Chondrocyte (in vitro differentiated cells): ENCODE results near the gene MED8. TPM values are rescaled to one million over a fixed set of nuclear protein-coding genes. Genes with fewer than 3 reads are reported as not detected.

Source experiments
- DNase-seq: peaks from one replicate; pipeline ENCODE4 v3.0.0; 2021; ENCODE audit warnings: mixed read lengths, low spot score
- H3K27ac Mint-ChIP-seq: one replicate; pipeline ENCODE4 v1.8.0; 2021; ENCODE audit warnings: mild to moderate bottlenecking, moderate library complexity, mixed read lengths; ENCODE audit not compliant: unreplicated experiment
- H3K27me3 Mint-ChIP-seq: 2 replicates; pipeline ENCODE4 v1.8.0; 2021; ENCODE audit warnings: low read depth, mixed read lengths
- H3K36me3 Mint-ChIP-seq: 2 replicates; pipeline ENCODE4 v1.8.0; 2021; ENCODE audit warnings: low read depth, mixed read lengths
- H3K4me1 Mint-ChIP-seq: 2 replicates; pipeline ENCODE4 v1.8.0; 2021; ENCODE audit warnings: low read depth, mild to moderate bottlenecking, mixed read lengths
- H3K4me3 Mint-ChIP-seq: one replicate; pipeline ENCODE4 v1.8.0; 2021; ENCODE audit warnings: mild to moderate bottlenecking, moderate library complexity, mixed read lengths; ENCODE audit not compliant: unreplicated experiment
- H3K9me3 Mint-ChIP-seq: 2 replicates; pipeline ENCODE4 v1.8.0; 2021; ENCODE audit warnings: low read depth, mixed read lengths
- total RNA-seq: library from RNA; stranded (reverse); gene quantifications from 3 replicates; pipeline ENCODE4 v1.2.1, GENCODE V29; 2021
- TF ChIP-seq, protein P1 (sequence below): fragments of 200-600 bp; sonication (generic); IDR thresholded peaks from 2 replicates; pipeline ENCODE4 v1.5.0; 2021; ENCODE audit warnings: antibody characterized with exemption, mild to moderate bottlenecking, moderate library complexity

The MED8 gene
- total RNA-seq, 1 donor from 2014 or later: 48.4 TPM

GRCh38 chr1:43426221-43426620 lies 36.6 kb upstream of the MED8 start:
- Mint-ChIP-seq H3K9me3 (no peaks in the 10 kb centered on the region), H3K36me3 (peaks cover 50% of the 10 kb centered on the region)

DNA sequence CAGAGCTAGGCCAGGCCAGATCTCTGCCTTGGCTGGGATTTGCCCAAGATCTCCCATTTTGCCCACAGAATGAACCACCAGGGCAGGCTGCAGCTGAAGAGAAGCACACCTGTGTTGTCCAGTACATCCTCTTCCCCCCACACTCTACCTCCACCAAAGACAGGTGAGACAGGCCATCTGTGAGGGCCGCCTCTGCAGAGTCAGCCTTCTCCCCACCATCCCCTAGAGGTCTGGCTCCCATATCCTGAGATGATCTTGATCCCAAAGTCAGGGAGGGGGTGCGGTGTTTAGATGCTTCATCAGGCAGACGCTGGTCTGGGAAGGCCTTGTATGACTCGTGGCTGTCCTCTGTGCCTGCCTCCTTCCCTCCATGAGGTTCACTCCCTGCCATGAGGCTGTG lies 35.4 kb upstream of the MED8 start:
- Mint-ChIP-seq H3K27ac (no peak overlapping the region), H3K9me3 (no peaks in the 10 kb centered on the region), H3K36me3 (peaks cover 51% of the 10 kb centered on the region), H3K4me3 (no peak overlapping the region), H3K27me3 (no peaks in the 10 kb centered on the region), H3K4me1 (no peaks in the 10 kb centered on the region)
- DNase-seq: no peak
- TF ChIP-seq, protein P1, sequence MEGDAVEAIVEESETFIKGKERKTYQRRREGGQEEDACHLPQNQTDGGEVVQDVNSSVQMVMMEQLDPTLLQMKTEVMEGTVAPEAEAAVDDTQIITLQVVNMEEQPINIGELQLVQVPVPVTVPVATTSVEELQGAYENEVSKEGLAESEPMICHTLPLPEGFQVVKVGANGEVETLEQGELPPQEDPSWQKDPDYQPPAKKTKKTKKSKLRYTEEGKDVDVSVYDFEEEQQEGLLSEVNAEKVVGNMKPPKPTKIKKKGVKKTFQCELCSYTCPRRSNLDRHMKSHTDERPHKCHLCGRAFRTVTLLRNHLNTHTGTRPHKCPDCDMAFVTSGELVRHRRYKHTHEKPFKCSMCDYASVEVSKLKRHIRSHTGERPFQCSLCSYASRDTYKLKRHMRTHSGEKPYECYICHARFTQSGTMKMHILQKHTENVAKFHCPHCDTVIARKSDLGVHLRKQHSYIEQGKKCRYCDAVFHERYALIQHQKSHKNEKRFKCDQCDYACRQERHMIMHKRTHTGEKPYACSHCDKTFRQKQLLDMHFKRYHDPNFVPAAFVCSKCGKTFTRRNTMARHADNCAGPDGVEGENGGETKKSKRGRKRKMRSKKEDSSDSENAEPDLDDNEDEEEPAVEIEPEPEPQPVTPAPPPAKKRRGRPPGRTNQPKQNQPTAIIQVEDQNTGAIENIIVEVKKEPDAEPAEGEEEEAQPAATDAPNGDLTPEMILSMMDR: no peak

More at GRCh38 chr1:43426221-43426620, 36.6 kb upstream of the MED8 start:
- Mint-ChIP-seq H3K4me1 (no peaks in the 10 kb centered on the region), H3K27ac (no peak overlapping the region), H3K27me3 (no peaks in the 10 kb centered on the region), H3K4me3 (no peak overlapping the region)
- TF ChIP-seq, protein P1: no peak
- no peak for DNase-seq

DNA sequence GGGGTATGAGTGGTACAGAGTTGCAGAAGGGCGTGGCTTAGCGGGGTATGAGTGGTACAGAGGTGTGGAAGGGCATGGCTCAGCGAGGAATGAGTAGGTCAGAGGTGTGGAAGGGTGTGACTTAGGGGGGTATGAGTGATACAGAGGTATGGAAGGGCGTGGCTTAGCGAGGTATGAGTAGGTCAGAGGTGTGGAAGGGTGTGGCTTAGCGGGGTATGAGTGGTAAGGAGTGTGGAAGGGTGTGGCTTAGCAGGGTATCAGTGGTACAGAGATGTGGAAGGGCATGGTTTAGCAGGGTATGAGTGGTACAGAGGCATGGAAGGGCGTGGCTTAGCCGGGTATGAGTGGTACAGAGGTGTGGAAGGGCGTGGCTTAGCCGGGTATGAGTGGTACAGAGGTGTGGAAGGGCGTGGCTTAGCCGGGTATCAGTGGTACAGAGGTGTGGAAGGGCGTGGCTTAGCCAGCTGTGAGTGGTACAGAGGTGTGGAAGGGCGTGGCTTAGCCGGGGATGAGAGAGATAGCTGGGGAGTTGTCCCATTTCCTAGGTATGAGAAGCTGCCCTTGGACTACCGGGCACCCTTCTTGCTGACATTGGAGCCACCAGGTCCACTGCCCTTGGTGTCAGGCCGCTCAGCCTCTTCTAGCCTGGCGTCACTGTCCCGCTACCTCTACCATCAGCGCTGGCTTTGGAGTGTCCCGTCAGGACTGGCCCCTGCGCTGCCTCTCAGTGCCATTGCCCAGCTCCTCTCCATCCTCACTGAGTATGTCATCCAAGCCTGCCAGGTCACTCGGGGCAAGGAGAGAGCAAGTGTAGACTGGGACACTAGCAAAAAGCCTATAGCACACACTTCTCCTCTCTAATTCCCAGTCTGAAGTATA lies 34.3 kb upstream of the MED8 start:
- peaks cover 54% of the 10 kb centered on the region for H3K36me3 Mint-ChIP-seq
- H3K27me3 Mint-ChIP-seq: no peaks in the 10 kb centered on the region
- H3K27ac Mint-ChIP-seq: no peak overlapping the region
- TF ChIP-seq, protein P1: no peak
- H3K4me1 Mint-ChIP-seq: no peaks in the 10 kb centered on the region
- H3K4me3 Mint-ChIP-seq: no peak overlapping the region
- no peaks in the 10 kb centered on the region for H3K9me3 Mint-ChIP-seq
- no peak for DNase-seq

- TF ChIP-seq, protein P1: no peak
- H3K36me3 Mint-ChIP-seq: peaks cover 51% of the 10 kb centered on the region
- no peaks in the 10 kb centered on the region for H3K9me3 Mint-ChIP-seq
- no peaks in the 10 kb centered on the region for H3K27me3 Mint-ChIP-seq
- no peak overlapping the region for H3K4me3 Mint-ChIP-seq
- H3K27ac Mint-ChIP-seq: no peak overlapping the region
- H3K4me1 Mint-ChIP-seq: no peaks in the 10 kb centered on the region
- DNase-seq: no peak
These were observed 33.5 kb upstream of the MED8 start for GRCh38 chr1:43422995-43423671.

DNA sequence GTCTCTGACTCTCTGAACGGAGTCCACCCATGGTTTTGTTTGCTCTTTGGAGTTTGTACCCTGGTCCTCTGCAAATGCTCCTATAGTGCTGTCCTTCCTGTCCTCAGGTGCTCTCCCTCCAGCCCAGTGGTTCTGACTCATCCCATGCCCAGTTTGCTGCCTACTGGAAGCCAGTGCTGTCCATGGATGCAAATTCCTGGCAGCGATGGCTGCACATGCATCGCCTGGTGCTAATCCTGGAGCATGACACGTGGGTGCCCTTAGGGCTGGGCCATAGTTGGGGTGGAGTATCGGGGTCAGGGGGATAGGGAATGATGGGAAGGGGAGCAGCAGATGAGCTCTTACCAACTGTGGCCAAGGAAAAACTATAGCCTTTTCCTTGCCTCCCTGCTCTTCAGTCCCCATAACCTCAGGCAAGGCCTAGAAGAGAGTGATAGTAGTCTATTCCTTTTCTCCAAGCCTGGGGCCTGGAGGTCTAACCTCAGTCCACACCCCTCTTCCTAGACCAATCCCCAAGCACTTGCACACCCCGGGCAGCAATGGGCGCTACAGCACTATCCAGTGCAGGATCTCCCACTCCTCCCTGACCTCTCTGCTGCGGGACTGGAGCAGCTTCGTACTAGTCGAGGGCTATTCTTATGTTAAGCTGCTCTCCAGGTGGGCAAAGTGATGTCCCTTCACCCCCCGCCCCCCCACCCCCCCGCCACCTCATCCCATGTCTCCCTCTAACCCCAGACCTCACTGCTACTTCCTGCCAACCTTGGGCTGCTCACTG lies 32.6 kb upstream of the MED8 start:
- Mint-ChIP-seq H3K4me3 (no peak overlapping the region), H3K9me3 (no peaks in the 10 kb centered on the region)

More for the DNA sequence above, 32.6 kb upstream of the MED8 start:
- Mint-ChIP-seq H3K4me1 (no peaks in the 10 kb centered on the region), H3K27me3 (no peaks in the 10 kb centered on the region), H3K36me3 (peaks cover 43% of the 10 kb centered on the region), H3K27ac (no peak overlapping the region)
- no peak for DNase-seq
- TF ChIP-seq, protein P1: no peak
